Natural killer cell (primary cell): ENCODE results near the gene BTD. TPM values are rescaled to one million over a fixed set of nuclear protein-coding genes. Genes with fewer than 3 reads are reported as not detected.
A peak's percentile ranks its signal among the peaks of the same experiment; 100 is the strongest.

Experiments
- ATAC-seq, 3 donors: fragments of 150-1000 bp in 2 of 3; fragments of 200-7000 bp in 1 of 3; cut with Tn5 transposase; 1 replicate in 1 of 3; 2 replicates in 2 of 3; pipeline ENCODE4 v1.10.0; 2021; ENCODE audit warnings: mild to moderate bottlenecking in 2 of 3, moderate library complexity in 2 of 3
- DNase-seq, 2 donors: peaks; one replicate each; pipeline versions ENCODE4 v3.0.0 to v3.0.0-alpha.2; 2013 to 2021; ENCODE audit warnings: mixed read lengths in 1 of 2
- H3K27ac ChIP-seq: one replicate; pipeline ENCODE4 v1.5.1; 2013; ENCODE audit warnings: mild to moderate bottlenecking, low read length
- H3K27me3 ChIP-seq: one replicate; pipeline ENCODE4 v1.6.1; 2013; ENCODE audit warnings: low read length; ENCODE audit not compliant: control insufficient read depth, insufficient read depth
- H3K36me3 ChIP-seq: one replicate; pipeline ENCODE4 v1.6.1; 2013; ENCODE audit warnings: low read length; ENCODE audit not compliant: control insufficient read depth, insufficient read depth
- H3K4me1 ChIP-seq: one replicate; pipeline ENCODE4 v1.6.1; 2013; ENCODE audit warnings: low read length; ENCODE audit not compliant: control insufficient read depth, insufficient read depth
- H3K4me3 ChIP-seq: one replicate; pipeline ENCODE4 v1.5.1; 2013; ENCODE audit warnings: low read length
- H3K9me3 ChIP-seq: one replicate; pipeline ENCODE4 v1.6.1; 2013; ENCODE audit warnings: low read length; ENCODE audit not compliant: control insufficient read depth, insufficient read depth
- H3K27ac Mint-ChIP-seq, 2 donors: one replicate each; pipeline ENCODE4 v1.8.0; 2022; ENCODE audit warnings: mild to moderate bottlenecking in 2 of 2, mixed read lengths in 2 of 2, moderate library complexity in 1 of 2
- H3K27me3 Mint-ChIP-seq, 2 donors: one replicate each; pipeline ENCODE4 v1.8.0; 2022; ENCODE audit warnings: low read depth in 2 of 2, mixed read lengths in 2 of 2
- H3K36me3 Mint-ChIP-seq: one replicate; pipeline ENCODE4 v1.8.0; 2022; ENCODE audit warnings: mixed read lengths
- H3K4me1 Mint-ChIP-seq, 2 donors: one replicate each; pipeline ENCODE4 v1.8.0; 2022; ENCODE audit warnings: mixed read lengths in 2 of 2
- H3K4me3 Mint-ChIP-seq: one replicate; pipeline ENCODE4 v1.8.0; 2022; ENCODE audit warnings: mild to moderate bottlenecking, moderate library complexity, mixed read lengths
- H3K9me3 Mint-ChIP-seq, 2 donors: one replicate each; pipeline ENCODE4 v1.8.0; 2022; ENCODE audit warnings: mixed read lengths in 2 of 2
- WGBS: methylation state at CpG from one replicate; pipeline ENCODE4 v1.1.7; 2013; ENCODE audit warnings: missing lambda C conversion rate; ENCODE audit not compliant: insufficient coverage; 5-methylcytosine and 5-hydroxymethylcytosine counted together
- intact Hi-C: fragments of 100-400 bp; cut with micrococcal nuclease; formaldehyde crosslinking; loops from one replicate; pipeline ENCODE4 v1.14.2; 2022
- total RNA-seq, 4 donors: library from RNA; stranded (reverse); fragments of 120-200 nt in 1 of 4; gene quantifications; one replicate each; pipeline versions ENCODE4 v1.2.3 to v1.2.4, GENCODE V29; 2013 to 2022
- TF ChIP-seq, protein P1 (sequence below): fragments of 200-600 bp; IDR thresholded peaks from one replicate; pipeline ENCODE4 v1.8.0; 2022; ENCODE audit warnings: antibody characterized with exemption

Gene BTD
- total RNA-seq, 3 donors from 2014 or later (not counting 1 experiment from before 2014, with no cell fraction given): 19.9 to 27.5 (median 23.6) TPM

DNA sequence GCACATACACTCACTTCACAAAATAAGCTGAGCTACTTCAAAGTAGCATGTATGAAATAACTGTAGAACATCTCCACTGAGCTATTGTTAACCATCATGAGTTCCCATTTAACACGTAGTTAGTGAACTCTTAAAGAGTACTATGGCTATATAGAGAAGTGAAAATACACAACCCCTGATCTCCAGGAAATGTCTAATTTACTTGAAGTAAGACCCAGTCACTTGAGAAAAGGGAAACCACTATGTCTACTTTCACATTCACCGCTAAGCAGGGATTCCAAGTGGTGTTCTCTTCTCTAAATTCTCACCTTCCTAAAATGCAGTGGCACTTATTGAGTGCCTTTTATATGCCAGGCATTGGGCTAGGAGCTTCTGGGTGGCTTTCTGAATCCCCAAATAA lies 45.0 kb upstream of the BTD start:
- H3K9me3 ChIP-seq: no peaks in the 10 kb centered on the region
- H3K4me3 ChIP-seq: no peak overlapping the region
- no peaks in the 10 kb centered on the region for H3K27me3 ChIP-seq
- intact Hi-C loops: loop anchor here (5.0 to 10.0 kb wide), 3 partner anchors 52 to 289 kb away; no protein-coding TSS in a partner anchor
- Mint-ChIP-seq H3K9me3 (no peaks in the 10 kb centered on the region), H3K27me3 (no peaks in the 10 kb centered on the region), H3K4me1 (peaks cover 17 to 18% of the 10 kb centered on the region in 2 donors), H3K27ac (peak overlapping the region; percentile 85 to 91), H3K36me3 (peaks cover 7% of the 10 kb centered on the region), H3K4me3 (peak overlapping the region; percentile 69)
- WGBS: 0% methylated on average over 2 of the region's 2 CpGs
- H3K27ac ChIP-seq: peak overlapping the region; percentile 56
- peaks cover 2% of the 10 kb centered on the region for H3K36me3 ChIP-seq
- TF ChIP-seq, protein P1, sequence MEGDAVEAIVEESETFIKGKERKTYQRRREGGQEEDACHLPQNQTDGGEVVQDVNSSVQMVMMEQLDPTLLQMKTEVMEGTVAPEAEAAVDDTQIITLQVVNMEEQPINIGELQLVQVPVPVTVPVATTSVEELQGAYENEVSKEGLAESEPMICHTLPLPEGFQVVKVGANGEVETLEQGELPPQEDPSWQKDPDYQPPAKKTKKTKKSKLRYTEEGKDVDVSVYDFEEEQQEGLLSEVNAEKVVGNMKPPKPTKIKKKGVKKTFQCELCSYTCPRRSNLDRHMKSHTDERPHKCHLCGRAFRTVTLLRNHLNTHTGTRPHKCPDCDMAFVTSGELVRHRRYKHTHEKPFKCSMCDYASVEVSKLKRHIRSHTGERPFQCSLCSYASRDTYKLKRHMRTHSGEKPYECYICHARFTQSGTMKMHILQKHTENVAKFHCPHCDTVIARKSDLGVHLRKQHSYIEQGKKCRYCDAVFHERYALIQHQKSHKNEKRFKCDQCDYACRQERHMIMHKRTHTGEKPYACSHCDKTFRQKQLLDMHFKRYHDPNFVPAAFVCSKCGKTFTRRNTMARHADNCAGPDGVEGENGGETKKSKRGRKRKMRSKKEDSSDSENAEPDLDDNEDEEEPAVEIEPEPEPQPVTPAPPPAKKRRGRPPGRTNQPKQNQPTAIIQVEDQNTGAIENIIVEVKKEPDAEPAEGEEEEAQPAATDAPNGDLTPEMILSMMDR: no peak
- peaks cover 14% of the 10 kb centered on the region for H3K4me1 ChIP-seq
- ATAC-seq (peak; percentile 62 to 77 (median 71)), DNase-seq (peak in 1 of 2 donors; percentile 36)

DNA sequence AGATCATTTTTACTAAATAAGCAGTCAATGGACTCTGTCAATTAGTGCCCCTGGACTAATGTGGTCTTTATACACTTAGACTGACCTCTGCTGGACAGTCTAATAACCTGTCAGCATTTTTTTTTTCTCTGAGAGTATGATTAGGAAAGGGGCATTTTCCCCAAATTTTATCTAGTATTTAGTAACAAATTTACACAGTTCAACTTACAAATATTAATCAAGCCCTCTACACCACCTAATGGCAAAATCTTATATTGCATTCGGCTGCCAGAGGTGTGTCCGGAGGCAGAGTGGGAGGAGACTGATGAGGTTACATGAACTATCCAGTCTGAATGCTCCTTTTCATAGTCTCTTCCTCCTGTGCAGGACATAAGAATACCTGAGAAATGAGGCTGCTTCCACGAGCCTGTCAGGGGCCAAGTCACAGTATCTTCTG lies 44.0 kb upstream of the BTD start:
- intact Hi-C loops: loop anchor here (1.0 to 10.0 kb wide), 6 partner anchors 53 to 355 kb away; partner anchors contain the start of genes EAF1, METTL6 and SH3BP5
- 0% methylated on average over 1 of the region's 3 CpGs for WGBS
- H3K4me1 Mint-ChIP-seq: peaks cover 17 to 18% of the 10 kb centered on the region in 2 donors
- peak overlapping the region; percentile 85 to 91 for H3K27ac Mint-ChIP-seq
- H3K27me3 Mint-ChIP-seq: no peaks in the 10 kb centered on the region
- H3K4me3 Mint-ChIP-seq: no peak overlapping the region
- ATAC-seq (peak; percentile 86 to 91 (median 88)), DNase-seq (peak; percentile 27 to 81)
- Histone ChIP-seq H3K27me3 (no peaks in the 10 kb centered on the region), H3K4me1 (peaks cover 14% of the 10 kb centered on the region), H3K36me3 (peaks cover 11% of the 10 kb centered on the region), H3K27ac (no peak overlapping the region), H3K9me3 (no peaks in the 10 kb centered on the region), H3K4me3 (no peak overlapping the region)
- no peaks in the 10 kb centered on the region for H3K9me3 Mint-ChIP-seq
- H3K36me3 Mint-ChIP-seq: peaks cover 8% of the 10 kb centered on the region
- TF ChIP-seq, protein P1: peak; percentile 82

DNA sequence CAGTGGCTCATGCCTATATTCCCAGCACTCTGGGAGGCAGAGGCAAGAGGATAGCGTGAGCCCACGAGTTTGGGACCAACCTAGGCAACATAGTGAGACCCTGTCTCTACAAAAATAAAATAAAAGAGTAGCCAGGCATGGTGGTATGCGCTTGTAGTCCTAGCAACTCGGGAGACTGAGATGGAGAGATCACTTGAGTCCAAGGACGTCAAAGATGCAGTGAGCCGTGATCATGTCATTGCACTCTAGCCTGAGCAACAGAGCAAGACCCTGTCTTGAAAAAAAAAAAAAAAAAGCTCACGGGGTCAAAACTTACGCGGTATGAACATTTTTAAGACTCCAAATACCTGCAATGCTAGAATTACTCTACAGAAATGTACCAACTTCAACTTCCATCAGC lies 43.0 kb upstream of the BTD start:
- intact Hi-C loops: loop anchor here (5.0 to 10.0 kb wide), 3 partner anchors 54 to 291 kb away; no protein-coding TSS in a partner anchor
- ATAC-seq (no peak), DNase-seq (no peak)
- 95% methylated on average over 9 of the region's 9 CpGs for WGBS
- H3K27ac ChIP-seq: no peak overlapping the region
- H3K4me1 ChIP-seq: peaks cover 14% of the 10 kb centered on the region
- no peak overlapping the region for H3K4me3 ChIP-seq
- H3K27ac Mint-ChIP-seq: no peak overlapping the region
- H3K9me3 Mint-ChIP-seq: no peaks in the 10 kb centered on the region
- peaks cover 17 to 18% of the 10 kb centered on the region in 2 donors for H3K4me1 Mint-ChIP-seq
- TF ChIP-seq, protein P1: no peak
- no peaks in the 10 kb centered on the region for H3K27me3 Mint-ChIP-seq
- peaks cover 21% of the 10 kb centered on the region for H3K36me3 ChIP-seq
- H3K27me3 ChIP-seq: no peaks in the 10 kb centered on the region
- H3K36me3 Mint-ChIP-seq: peaks cover 15% of the 10 kb centered on the region
- H3K4me3 Mint-ChIP-seq: no peak overlapping the region
- H3K9me3 ChIP-seq: no peaks in the 10 kb centered on the region

DNA sequence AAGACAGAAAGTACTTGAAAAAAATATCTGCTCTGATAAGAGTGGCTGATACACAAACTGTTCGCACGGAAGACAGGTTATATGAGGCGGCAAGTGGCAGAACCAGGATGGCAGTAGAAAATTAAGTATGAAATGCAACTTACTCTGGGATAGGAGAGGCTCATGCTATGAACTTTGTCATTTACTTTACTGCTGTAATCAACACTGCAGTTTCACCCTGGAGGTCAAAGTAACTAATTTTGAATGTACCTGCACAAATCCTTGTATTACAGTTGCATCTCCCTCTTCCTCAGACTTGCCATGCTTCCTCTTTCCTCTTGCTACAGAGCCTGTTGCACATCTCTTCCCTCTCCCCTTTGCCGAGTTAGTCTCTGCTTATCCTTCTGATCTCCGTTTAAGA lies 39.0 kb upstream of the BTD start:
- WGBS: 98% methylated on average over 5 of the region's 5 CpGs
- TF ChIP-seq, protein P1: no peak
- peak overlapping the region; percentile 4 to 44 for H3K27ac Mint-ChIP-seq
- Histone ChIP-seq H3K4me3 (no peak overlapping the region), H3K9me3 (no peaks in the 10 kb centered on the region), H3K27me3 (no peaks in the 10 kb centered on the region), H3K4me1 (peaks cover 7% of the 10 kb centered on the region), H3K27ac (no peak overlapping the region), H3K36me3 (peaks cover 50% of the 10 kb centered on the region)
- intact Hi-C loops: no loop called here
- no peak for ATAC-seq
- H3K4me3 Mint-ChIP-seq: no peak overlapping the region
- no peak for DNase-seq
- H3K9me3 Mint-ChIP-seq: no peaks in the 10 kb centered on the region
- H3K36me3 Mint-ChIP-seq: peaks cover 18% of the 10 kb centered on the region
- no peaks in the 10 kb centered on the region for H3K27me3 Mint-ChIP-seq
- peaks cover 5 to 8% of the 10 kb centered on the region in 2 donors for H3K4me1 Mint-ChIP-seq
